OCI-LY7 (cell line): ENCODE results near the gene MOGAT3. TPM values are rescaled to one million over a fixed set of nuclear protein-coding genes. Genes with fewer than 3 reads are reported as not detected.

ENCODE experiments used
- BruUV-seq: library from RNA; stranded (reverse); fragments of 400-500 nt; replicated peaks from 2 replicates; lab custom pipeline; 2021; lab: Mats Ljungman, UMichigan
- CTCF ChIA-PET: fragments of 300-600 bp; sonication (Branson Sonifier 250); formaldehyde crosslinking; loops from one replicate; lab custom pipeline; 2022; ENCODE audit warnings: antibody characterized with exemption; ENCODE audit not compliant: unreplicated experiment; lab: Charles Lee
- POLR2A ChIA-PET: fragments of 300-600 bp; sonication (Branson Sonifier 250); formaldehyde crosslinking; loops from one replicate; lab custom pipeline; 2022; ENCODE audit warnings: antibody characterized with exemption; lab: Charles Lee
- DNase-seq: peaks from one replicate; pipeline ENCODE4 v3.0.0-alpha.2; 2015; ENCODE audit warnings: low spot score
- H2AFZ ChIP-seq: fragments of 200-600 bp; sonication (generic), shearing (Covaris generic); 2 replicates; pipeline ENCODE4 v1.6.1; 2014; ENCODE audit warnings: mild to moderate bottlenecking, antibody characterized with exemption, low read length, moderate library complexity
- H3K27ac ChIP-seq: fragments of 200-600 bp; sonication (generic); 2 replicates; pipeline ENCODE4 v1.5.1; 2014; ENCODE audit warnings: mixed run types, low read depth, mild to moderate bottlenecking, moderate library complexity, low read length, inconsistent platforms; ENCODE audit not compliant: poor library complexity, severe bottlenecking
- H3K36me3 ChIP-seq: fragments of 200-600 bp; sonication (generic); 2 replicates; pipeline ENCODE4 v1.6.1; 2014; ENCODE audit warnings: mild to moderate bottlenecking, antibody characterized with exemption, low read length, moderate library complexity, mixed read lengths; ENCODE audit not compliant: insufficient read depth
- H3K4me1 ChIP-seq: fragments of 200-600 bp; sonication (generic); 2 replicates; pipeline ENCODE4 v1.5.1; 2014; ENCODE audit warnings: mild to moderate bottlenecking, low read length; ENCODE audit not compliant: insufficient read depth, poor library complexity, severe bottlenecking
- H3K4me2 ChIP-seq: fragments of 200-600 bp; sonication (generic); 2 replicates; pipeline ENCODE4 v1.6.1; 2014; ENCODE audit warnings: mild to moderate bottlenecking, low read length
- H3K4me3 ChIP-seq: fragments of 200-600 bp; sonication (generic); 2 replicates; pipeline ENCODE4 v1.5.1; 2014; ENCODE audit warnings: mild to moderate bottlenecking, low read depth, low read length; ENCODE audit not compliant: poor library complexity, severe bottlenecking
- H3K79me2 ChIP-seq: fragments of 200-600 bp; sonication (generic); 2 replicates; pipeline ENCODE4 v1.6.1; 2016; ENCODE audit warnings: low read depth, mild to moderate bottlenecking, low read length, moderate library complexity, mixed read lengths; ENCODE audit not compliant: insufficient read depth
- H3K9me2 ChIP-seq: fragments of 200-600 bp; sonication (generic); 2 replicates; pipeline ENCODE4 v1.6.1; 2016; ENCODE audit warnings: mild to moderate bottlenecking, low read length, mixed read lengths; ENCODE audit not compliant: insufficient read depth
- H3K9me3 ChIP-seq: fragments of 200-600 bp; sonication (generic); 2 replicates; pipeline ENCODE4 v1.6.1; 2014; ENCODE audit warnings: mild to moderate bottlenecking, mixed run types, low read length, mixed read lengths
- H4K20me1 ChIP-seq: fragments of 200-600 bp; sonication (generic); 2 replicates; pipeline ENCODE4 v1.6.1; 2014; ENCODE audit warnings: mild to moderate bottlenecking, antibody characterized with exemption, low read length, moderate library complexity, mixed read lengths; ENCODE audit not compliant: insufficient read depth
- EZH2phosphoT487 ChIP-seq: fragments of 200-600 bp; sonication (generic); IDR thresholded peaks from 2 replicates; pipeline ENCODE4 v1.6.1; 2018; ENCODE audit warnings: low read depth, borderline replicate concordance, mild to moderate bottlenecking, mixed run types, antibody characterized with exemption, low read length, moderate library complexity, mixed read lengths
- intact Hi-C: fragments of 100-400 bp; cut with micrococcal nuclease; formaldehyde crosslinking; loops from one replicate; pipeline ENCODE4 v1.10.0; 2022; ENCODE audit not compliant: unreplicated experiment
- total RNA-seq, 2 experiments: library from RNA; depleted of rRNA in 1 of 2; stranded (reverse); fragments of >200 nt in 1 of 2; shearing (Covaris generic) in 1 of 2; gene quantifications; 2 replicates each; pipeline ENCODE4 v1.2.3, GENCODE V29; 2014 to 2022
- TF ChIP-seq, protein P1 (sequence below): fragments of 200-600 bp; sonication (generic); conservative IDR thresholded peaks from 2 replicates; pipeline ENCODE4 v1.5.1; 2014; ENCODE audit warnings: mild to moderate bottlenecking, antibody characterized with exemption, low read length, moderate library complexity, mixed read lengths

Gene MOGAT3
- total RNA-seq, 2 experiments from 2014 or later, result not detected

DNA sequence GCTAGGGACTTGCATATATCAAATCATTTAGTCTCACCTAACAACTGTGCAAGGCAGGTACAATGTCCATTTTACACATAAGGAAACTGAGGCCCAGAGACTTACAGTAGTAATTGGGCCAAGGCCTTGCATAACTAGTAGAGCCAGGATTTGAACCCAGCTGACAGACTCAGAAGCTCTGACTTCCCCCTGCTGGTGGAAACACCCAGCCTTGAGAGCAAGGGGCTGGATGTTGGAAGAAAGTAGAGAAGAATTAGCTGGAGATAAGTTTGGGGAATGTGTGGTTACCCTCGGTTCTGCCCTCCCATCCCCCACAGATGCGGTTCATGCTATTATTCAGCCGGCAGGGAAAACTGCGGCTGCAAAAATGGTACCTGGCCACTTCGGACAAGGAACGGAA is 44.6 kb downstream of the MOGAT3 start:
- TF ChIP-seq, protein P1, sequence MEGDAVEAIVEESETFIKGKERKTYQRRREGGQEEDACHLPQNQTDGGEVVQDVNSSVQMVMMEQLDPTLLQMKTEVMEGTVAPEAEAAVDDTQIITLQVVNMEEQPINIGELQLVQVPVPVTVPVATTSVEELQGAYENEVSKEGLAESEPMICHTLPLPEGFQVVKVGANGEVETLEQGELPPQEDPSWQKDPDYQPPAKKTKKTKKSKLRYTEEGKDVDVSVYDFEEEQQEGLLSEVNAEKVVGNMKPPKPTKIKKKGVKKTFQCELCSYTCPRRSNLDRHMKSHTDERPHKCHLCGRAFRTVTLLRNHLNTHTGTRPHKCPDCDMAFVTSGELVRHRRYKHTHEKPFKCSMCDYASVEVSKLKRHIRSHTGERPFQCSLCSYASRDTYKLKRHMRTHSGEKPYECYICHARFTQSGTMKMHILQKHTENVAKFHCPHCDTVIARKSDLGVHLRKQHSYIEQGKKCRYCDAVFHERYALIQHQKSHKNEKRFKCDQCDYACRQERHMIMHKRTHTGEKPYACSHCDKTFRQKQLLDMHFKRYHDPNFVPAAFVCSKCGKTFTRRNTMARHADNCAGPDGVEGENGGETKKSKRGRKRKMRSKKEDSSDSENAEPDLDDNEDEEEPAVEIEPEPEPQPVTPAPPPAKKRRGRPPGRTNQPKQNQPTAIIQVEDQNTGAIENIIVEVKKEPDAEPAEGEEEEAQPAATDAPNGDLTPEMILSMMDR, result peak; percentile 52
- TF ChIP-seq EZH2phosphoT487, result no peak
- POLR2A ChIA-PET, result interaction anchor here (0.6 to 1.1 kb wide), 4 partner anchors 18 to 267 kb away, joined by 3 to 6 read pairs (median 4); partner anchors contain the start of gene UFSP1
- BruUV-seq, result no TSS peak
- no peak overlapping the region for H3K4me3 ChIP-seq
- no peak overlapping the region for H2AFZ ChIP-seq
- H3K4me1 ChIP-seq, result peaks cover 15% of the 10 kb centered on the region
- no peaks in the 10 kb centered on the region for H3K9me3 ChIP-seq
- no peaks in the 10 kb centered on the region for H4K20me1 ChIP-seq
- no peak overlapping the region for H3K27ac ChIP-seq
- 0 out of 2 replicates have a peak overlapping the region, but pooled peaks have one; percentile 71 for H3K4me2 ChIP-seq
- intact Hi-C loops, result no loop called here
- H3K9me2 ChIP-seq, result no peaks in the 10 kb centered on the region
- CTCF ChIA-PET, result interaction anchor here (1.0 kb wide), 1 partner anchor 18 kb away, joined by 5 read pairs; no protein-coding TSS in a partner anchor
- no peaks in the 10 kb centered on the region for H3K36me3 ChIP-seq
- no peaks in the 10 kb centered on the region for H3K79me2 ChIP-seq
- no peak for DNase-seq

DNA sequence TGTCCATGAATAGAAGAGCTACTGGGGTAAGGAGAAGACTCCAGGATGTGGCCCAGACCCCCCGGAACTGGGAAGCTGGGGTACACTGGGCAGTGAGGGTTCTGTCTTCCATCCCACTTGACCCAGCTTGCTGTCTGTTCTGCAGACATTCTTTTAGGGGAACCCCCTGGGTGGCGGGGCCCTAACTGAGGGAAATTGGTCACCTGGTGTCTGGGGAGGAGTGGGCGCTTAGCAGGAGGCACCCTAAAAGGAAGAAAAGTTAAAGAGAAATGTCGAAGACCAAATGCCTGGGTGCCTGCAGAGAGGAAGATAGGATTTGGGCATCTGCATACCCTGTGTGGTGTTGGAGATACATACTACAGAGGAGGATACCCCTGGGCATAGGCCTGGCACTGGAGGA is 45.5 kb downstream of the MOGAT3 start:
- no peak overlapping the region for H3K27ac ChIP-seq
- H3K36me3 ChIP-seq, result no peaks in the 10 kb centered on the region
- ChIA-PET CTCF (interaction anchor here (0.5 to 0.6 kb wide), 2 partner anchors 298 to 370 kb away, joined by 3 to 4 read pairs; no protein-coding TSS in a partner anchor), POLR2A (interaction anchor here (0.6 to 0.9 kb wide), 3 partner anchors 11 to 97 kb away, joined by 3 to 6 read pairs (median 3); no protein-coding TSS in a partner anchor)
- no peaks in the 10 kb centered on the region for H3K9me3 ChIP-seq
- BruUV-seq, result no TSS peak
- H2AFZ ChIP-seq, result peak overlapping the region; percentile 77; the same call in 1 of the 2 replicates
- peak overlapping the region; percentile 94 for H3K4me3 ChIP-seq
- no peaks in the 10 kb centered on the region for H3K9me2 ChIP-seq
- H3K4me2 ChIP-seq, result peak overlapping the region; percentile 71
- H3K79me2 ChIP-seq, result no peaks in the 10 kb centered on the region
- intact Hi-C loops, result no loop called here
- DNase-seq, result no peak
- peaks cover 15% of the 10 kb centered on the region for H3K4me1 ChIP-seq
- TF ChIP-seq EZH2phosphoT487, result no peak
- TF ChIP-seq, protein P1, result no peak
- H4K20me1 ChIP-seq, result no peaks in the 10 kb centered on the region

DNA sequence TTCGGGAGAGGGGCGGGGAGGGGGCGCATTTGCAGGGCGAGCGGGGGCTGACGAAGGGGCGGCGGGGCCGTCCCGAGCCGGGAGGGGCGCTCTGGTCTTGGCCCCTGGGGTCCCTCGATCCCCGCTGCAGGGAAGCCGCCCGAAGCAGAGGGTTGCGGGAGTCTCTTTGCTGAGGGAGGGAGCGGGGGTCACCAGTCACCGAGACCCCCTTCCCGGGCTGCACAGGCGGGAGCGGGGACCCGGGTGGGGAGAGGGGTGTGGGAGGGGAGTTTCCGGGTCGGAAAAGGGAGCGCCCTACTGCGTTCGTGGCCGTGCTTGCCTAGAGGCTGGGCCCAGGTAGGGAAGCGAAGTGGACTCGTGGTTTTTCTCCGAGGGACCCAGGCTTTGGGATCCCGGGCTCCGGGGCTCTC is 46.1 kb downstream of the MOGAT3 start:
- peaks cover 15% of the 10 kb centered on the region for H3K4me1 ChIP-seq
- no peaks in the 10 kb centered on the region for H3K9me2 ChIP-seq
- intact Hi-C loops, result no loop called here
- DNase-seq, result no peak
- H3K27ac ChIP-seq, result peak overlapping the region; percentile 16
- no peaks in the 10 kb centered on the region for H4K20me1 ChIP-seq
- H2AFZ ChIP-seq, result peak overlapping the region; percentile 77
- BruUV-seq, result no TSS peak
- H3K4me3 ChIP-seq, result peak overlapping the region; percentile 94
- TF ChIP-seq, protein P1, result 0 out of 2 replicates have a peak, but pooled peaks have one; percentile 20
- no peak for TF ChIP-seq EZH2phosphoT487
- POLR2A ChIA-PET, result interaction anchor here (0.9 kb wide), 2 partner anchors 10 to 98 kb away, joined by 3 to 6 read pairs; no protein-coding TSS in a partner anchor
- no peaks in the 10 kb centered on the region for H3K9me3 ChIP-seq
- H3K79me2 ChIP-seq, result no peaks in the 10 kb centered on the region
- CTCF ChIA-PET, result interaction anchor here (0.6 kb wide), 1 partner anchor 298 kb away, joined by 4 read pairs; no protein-coding TSS in a partner anchor
- no peaks in the 10 kb centered on the region for H3K36me3 ChIP-seq
- peak overlapping the region; percentile 71 for H3K4me2 ChIP-seq
